ENCODE results near the gene NUF2. TPM values are rescaled to one million over a fixed set of nuclear protein-coding genes. Genes with fewer than 3 reads are reported as not detected.

Gene NUF2
- total and polyA plus RNA-seq, 8 donors = 1.1 to 23.7 (median 5.2) TPM; not detected in 1

- DNase-seq = no peak
- 55 to 71% (median 63%) methylated on average over 4 of the region's 4 CpGs for WGBS, 5 donors
- TF ChIP-seq POLR2AphosphoS5 (IDR thresholded peaks at IDR 0.05) = no peak
- no peak for TF ChIP-seq EP300 (IDR thresholded peaks at IDR 0.05)
- no peak for TF ChIP-seq POLR2A (IDR thresholded peaks at IDR 0.05)
- no peak for TF ChIP-seq CTCF (IDR thresholded peaks at IDR 0.05)
- H3K9me3 ChIP-seq = no peaks in the 10 kb centered on the region
- no peaks in the 10 kb centered on the region for H3K36me3 ChIP-seq
- H3K4me3 ChIP-seq = no peak overlapping the region
- no peak overlapping the region for H3K27ac ChIP-seq
- intact Hi-C loops (cut with DNase I; ENCODE audit: low total_unique reads) = no loop called here
- H3K27me3 ChIP-seq = peaks cover 0 to 7% (median 0%) of the 10 kb centered on the region in 3 donors
- no peaks in the 10 kb centered on the region for H3K4me1 ChIP-seq
These were observed 75.9 kb downstream of the NUF2 start for GRCh38 chr1:163397451-163398200.

GRCh38 chr1:163399001-163399400, 77.2 kb downstream of the NUF2 start:
- Histone ChIP-seq H3K27me3 (peaks cover 0 to 7% (median 0%) of the 10 kb centered on the region in 3 donors), H3K4me1 (no peaks in the 10 kb centered on the region), H3K36me3 (no peaks in the 10 kb centered on the region), H3K4me3 (no peak overlapping the region), H3K27ac (no peak overlapping the region), H3K9me3 (no peaks in the 10 kb centered on the region)
- no peak for DNase-seq
- intact Hi-C loops (cut with DNase I; ENCODE audit: low total_unique reads) = no loop called here
- TF ChIP-seq POLR2AphosphoS5 (IDR thresholded peaks at IDR 0.05) (no peak), CTCF (IDR thresholded peaks at IDR 0.05) (no peak), POLR2A (IDR thresholded peaks at IDR 0.05) (no peak), EP300 (IDR thresholded peaks at IDR 0.05) (no peak)
- 88 to 93% (median 90%) methylated on average over 5 of the region's 5 CpGs for WGBS, 5 donors

- no peak for TF ChIP-seq POLR2AphosphoS5 (IDR thresholded peaks at IDR 0.05)
- TF ChIP-seq CTCF (IDR thresholded peaks at IDR 0.05) = no peak
- TF ChIP-seq POLR2A (IDR thresholded peaks at IDR 0.05) = no peak
- no peak for TF ChIP-seq EP300 (IDR thresholded peaks at IDR 0.05)
- H3K27ac ChIP-seq = no peak overlapping the region
- no peak overlapping the region for H3K4me3 ChIP-seq
- intact Hi-C loops (cut with DNase I; ENCODE audit: low total_unique reads) = no loop called here
- no peaks in the 10 kb centered on the region for H3K4me1 ChIP-seq
- 61 to 77% (median 65%) methylated on average over 9 of the region's 9 CpGs for WGBS, 5 donors
- no peak for DNase-seq
- peaks cover 0 to 7% (median 0%) of the 10 kb centered on the region in 3 donors for H3K27me3 ChIP-seq
- H3K9me3 ChIP-seq = no peaks in the 10 kb centered on the region
- H3K36me3 ChIP-seq = no peaks in the 10 kb centered on the region
These were observed 78.3 kb downstream of the NUF2 start for GRCh38 chr1:163399976-163400601.

GRCh38 chr1:163401211-163401610, 79.5 kb downstream of the NUF2 start:
- Histone ChIP-seq H3K36me3 (no peaks in the 10 kb centered on the region), H3K4me1 (no peaks in the 10 kb centered on the region), H3K27ac (no peak overlapping the region), H3K4me3 (no peak overlapping the region), H3K27me3 (peaks cover 0 to 7% (median 0%) of the 10 kb centered on the region in 3 donors), H3K9me3 (no peaks in the 10 kb centered on the region)
- WGBS, 5 donors = 71 to 77% (median 74%) methylated on average over 3 of the region's 3 CpGs
- TF ChIP-seq POLR2A (IDR thresholded peaks at IDR 0.05) (no peak), EP300 (IDR thresholded peaks at IDR 0.05) (no peak), CTCF (IDR thresholded peaks at IDR 0.05) (no peak), POLR2AphosphoS5 (IDR thresholded peaks at IDR 0.05) (no peak)
- intact Hi-C loops (cut with DNase I; ENCODE audit: low total_unique reads) = no loop called here
- no peak for DNase-seq

Other genes starting within 250 kb of the NUF2 start
- 100 to 1,000 TPM in 4 of 5 donors, 10 to 100 TPM in 1; 92.4 to 314 (median 172) TPM for gene RGS5, start 119.0 kb upstream of the NUF2 start, total RNA-seq
- 10 to 100 TPM; 29.4 to 88.8 (median 44.6) TPM for gene RGS5, start 119.0 kb upstream of the NUF2 start, polyA plus RNA-seq